GM12878 (cell line): ENCODE data around the gene CD27.

Experiments
- CTCF ChIP-seq, 3 experiments: IDR thresholded peaks in 2 of 3; conservative IDR thresholded peaks in 1 of 3; 2 replicates each; pipeline ENCODE4 v1.5.1; 2011; ENCODE audit warnings: low read depth in 3 of 3, low read length in 3 of 3, mild to moderate bottlenecking in 3 of 3, control low read depth in 2 of 3, moderate library complexity in 2 of 3, inconsistent platforms in 1 of 3, mixed read lengths in 1 of 3; ENCODE audit not compliant: control insufficient read depth in 2 of 3, insufficient read depth in 1 of 3; ENCODE audit errors: extremely low read depth in 1 of 3
- E2F4 ChIP-seq: IDR thresholded peaks from 2 replicates; pipeline ENCODE4 v1.6.1; 2012; ENCODE audit warnings: low read depth, low read length, improper control_type of control experiment
- EGR1 ChIP-seq, 2 experiments: IDR thresholded peaks; 1 replicate in 1 of 2; 2 replicates in 1 of 2; pipeline ENCODE4 v1.6.1; 2011 to 2012; ENCODE audit warnings: low read depth in 2 of 2, low read length in 2 of 2, borderline replicate concordance in 1 of 2, mild to moderate bottlenecking in 1 of 2, moderate library complexity in 1 of 2
- JUNB ChIP-seq: IDR thresholded peaks from 2 replicates; pipeline ENCODE4 v1.6.1; 2016; ENCODE audit warnings: antibody characterized with exemption, mild to moderate bottlenecking
- JUND ChIP-seq: IDR thresholded peaks from 2 replicates; pipeline ENCODE4 v1.6.1; 2012; ENCODE audit warnings: low read depth, mild to moderate bottlenecking, low read length, improper control_type of control experiment, moderate library complexity
- MLLT1 ChIP-seq: fragments of 450-650 bp; IDR thresholded peaks from 2 replicates; pipeline ENCODE4 v1.6.1; 2016; ENCODE audit warnings: mild to moderate bottlenecking
- NFYB ChIP-seq: IDR thresholded peaks from 2 replicates; pipeline ENCODE4 v1.6.1; 2011; ENCODE audit warnings: low read depth, mild to moderate bottlenecking, low read length, improper control_type of control experiment, moderate library complexity; ENCODE audit not compliant: insufficient read depth
- NRF1 ChIP-seq: conservative IDR thresholded peaks from 2 replicates; pipeline ENCODE4 v1.6.1; 2011; ENCODE audit warnings: mild to moderate bottlenecking, low read depth, low read length, improper control_type of control experiment
- POLR2AphosphoS5 ChIP-seq: IDR thresholded peaks from 2 replicates; pipeline ENCODE4 v1.6.1; 2011; ENCODE audit warnings: mild to moderate bottlenecking, low read length, inconsistent platforms
- RCOR1 ChIP-seq: conservative IDR thresholded peaks from 2 replicates; pipeline ENCODE4 v1.6.1; 2012; ENCODE audit warnings: low read depth, low read length, improper control_type of control experiment
- USF1 ChIP-seq: IDR thresholded peaks from 2 replicates; pipeline ENCODE4 v1.6.1; 2011; ENCODE audit warnings: borderline replicate concordance, low read depth, mild to moderate bottlenecking, moderate library complexity, mixed read lengths, low read length; ENCODE audit not compliant: insufficient read depth; ENCODE audit errors: extremely low read length
- ZNF622 ChIP-seq: fragments of 450-650 bp; IDR thresholded peaks from 2 replicates; pipeline ENCODE4 v1.6.1; 2017; ENCODE audit warnings: mild to moderate bottlenecking, inconsistent platforms

- no peak for TF ChIP-seq EGR1 (IDR thresholded peaks at IDR 0.05; ENCODE audit: borderline replicate concordance in 1 of 2, low read depth in 2 of 2, low read length in 2 of 2)
- no peak for TF ChIP-seq CTCF (IDR thresholded peaks at IDR 0.05 in 2 of 3, conservative IDR thresholded peaks at IDR 0.05 in 1 of 3; ENCODE audit: control insufficient read depth in 2 of 3, extremely low read depth in 1 of 3, insufficient read depth in 1 of 3, low read depth in 3 of 3, low read length in 3 of 3)
- TF ChIP-seq ZNF622 = no peak
- no peak for TF ChIP-seq RCOR1
- no peak for TF ChIP-seq E2F4
- TF ChIP-seq POLR2AphosphoS5 = no peak
- no peak for TF ChIP-seq USF1
- no peak for TF ChIP-seq NFYB
- TF ChIP-seq MLLT1 = no peak
- TF ChIP-seq JUNB = no peak
- no peak for TF ChIP-seq JUND
- no peak for TF ChIP-seq NRF1
Measured at GRCh38 chr12:6463858-6464257, 19.1 kb downstream of the CD27 start.
